HFFc6 (cell line): ENCODE measurements around the gene VRK1. TPM values are rescaled to one million over a fixed set of nuclear protein-coding genes. Genes with fewer than 3 reads are reported as not detected.

ENCODE experiments used
- DNase-seq: peaks from one replicate; pipeline ENCODE4 v3.0.0-alpha.2; 2018
- H3K27ac Mint-ChIP-seq: 2 replicates; pipeline ENCODE4 v1.8.0; 2020; ENCODE audit warnings: mild to moderate bottlenecking, mixed read lengths
- H3K27me3 Mint-ChIP-seq: 2 replicates; pipeline ENCODE4 v1.8.0; 2021; ENCODE audit warnings: mild to moderate bottlenecking, moderate library complexity, mixed read lengths; ENCODE audit not compliant: insufficient read depth
- H3K36me3 Mint-ChIP-seq: 2 replicates; pipeline ENCODE4 v1.8.0; 2021; ENCODE audit warnings: low read depth, mixed read lengths
- H3K4me1 Mint-ChIP-seq: 2 replicates; pipeline ENCODE4 v1.8.0; 2020; ENCODE audit warnings: low read depth, mixed read lengths
- H3K4me3 Mint-ChIP-seq: 2 replicates; pipeline ENCODE4 v1.8.0; 2020; ENCODE audit warnings: mild to moderate bottlenecking, moderate library complexity, mixed read lengths
- H3K9me3 Mint-ChIP-seq: 2 replicates; pipeline ENCODE4 v1.8.0; 2020; ENCODE audit warnings: mild to moderate bottlenecking, mixed read lengths
- total RNA-seq, 6 experiments: library from RNA; stranded (reverse); fragmentation: NEBNext Ultra II Directional; extraction: Animal tissue kit (Norgen Biotek cat#: 25700); gene quantifications; 2 replicates in 1 of 6; 3 replicates in 5 of 6; pipeline ENCODE4 v1.2.3, GENCODE V29; 2021
- TF ChIP-seq, protein P1 (sequence below): fragments of 200-600 bp; sonication (generic); IDR thresholded peaks from 2 replicates; pipeline ENCODE4 v1.5.0; 2021; ENCODE audit warnings: antibody characterized with exemption, mild to moderate bottlenecking

The VRK1 gene
- total RNA-seq, 6 experiments from 2014 or later = 10.1 to 19.1 (median 17.5) TPM

DNA sequence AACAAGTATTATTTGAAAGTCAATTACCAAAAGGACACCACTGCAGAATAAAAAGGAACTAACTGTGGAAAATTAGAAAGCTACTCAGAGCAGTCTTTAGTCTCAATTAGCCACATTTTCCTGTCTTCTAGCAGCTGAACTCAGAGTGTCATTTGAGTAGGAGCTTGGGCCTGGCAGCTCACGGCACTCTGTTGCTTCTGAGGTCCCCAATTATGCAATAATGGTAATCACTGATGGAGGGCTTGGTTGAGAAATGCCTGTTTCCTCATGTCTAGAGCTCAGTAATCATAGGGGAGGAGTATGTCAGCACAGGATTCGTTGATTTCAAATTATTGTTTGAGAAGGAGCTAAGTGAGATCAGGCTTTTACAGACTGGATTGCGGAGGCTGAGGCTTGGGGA is 108.6 kb downstream of the VRK1 start:
- DNase-seq = no peak
- peaks cover 14% of the 10 kb centered on the region for H3K9me3 Mint-ChIP-seq
- no peaks in the 10 kb centered on the region for H3K4me1 Mint-ChIP-seq
- H3K4me3 Mint-ChIP-seq = no peak overlapping the region
- peaks cover 10% of the 10 kb centered on the region; the same call in 1 of the 2 replicates for H3K36me3 Mint-ChIP-seq
- H3K27ac Mint-ChIP-seq = no peak overlapping the region
- TF ChIP-seq, protein P1, sequence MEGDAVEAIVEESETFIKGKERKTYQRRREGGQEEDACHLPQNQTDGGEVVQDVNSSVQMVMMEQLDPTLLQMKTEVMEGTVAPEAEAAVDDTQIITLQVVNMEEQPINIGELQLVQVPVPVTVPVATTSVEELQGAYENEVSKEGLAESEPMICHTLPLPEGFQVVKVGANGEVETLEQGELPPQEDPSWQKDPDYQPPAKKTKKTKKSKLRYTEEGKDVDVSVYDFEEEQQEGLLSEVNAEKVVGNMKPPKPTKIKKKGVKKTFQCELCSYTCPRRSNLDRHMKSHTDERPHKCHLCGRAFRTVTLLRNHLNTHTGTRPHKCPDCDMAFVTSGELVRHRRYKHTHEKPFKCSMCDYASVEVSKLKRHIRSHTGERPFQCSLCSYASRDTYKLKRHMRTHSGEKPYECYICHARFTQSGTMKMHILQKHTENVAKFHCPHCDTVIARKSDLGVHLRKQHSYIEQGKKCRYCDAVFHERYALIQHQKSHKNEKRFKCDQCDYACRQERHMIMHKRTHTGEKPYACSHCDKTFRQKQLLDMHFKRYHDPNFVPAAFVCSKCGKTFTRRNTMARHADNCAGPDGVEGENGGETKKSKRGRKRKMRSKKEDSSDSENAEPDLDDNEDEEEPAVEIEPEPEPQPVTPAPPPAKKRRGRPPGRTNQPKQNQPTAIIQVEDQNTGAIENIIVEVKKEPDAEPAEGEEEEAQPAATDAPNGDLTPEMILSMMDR = no peak
- no peaks in the 10 kb centered on the region for H3K27me3 Mint-ChIP-seq

DNA sequence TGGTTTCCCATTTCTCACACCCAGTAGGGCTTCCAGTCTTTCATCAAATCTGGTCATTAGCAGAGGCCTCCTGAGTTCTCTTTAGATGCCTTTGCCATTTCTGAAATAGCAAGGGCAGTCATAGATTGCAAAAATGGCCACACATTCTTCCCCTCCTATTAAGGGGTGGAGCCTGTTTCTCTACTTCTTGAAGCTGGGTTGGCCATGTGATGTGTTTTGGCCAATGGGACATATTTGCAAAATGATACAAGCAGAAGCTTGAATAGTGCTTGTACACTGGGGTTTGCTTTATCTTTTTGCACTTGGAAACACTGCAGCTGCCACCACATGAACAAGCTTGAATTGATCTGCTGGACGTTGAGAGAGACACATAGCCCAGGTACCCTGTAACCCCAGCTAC is 109.3 kb downstream of the VRK1 start:
- TF ChIP-seq, protein P1 = no peak
- H3K27me3 Mint-ChIP-seq = no peaks in the 10 kb centered on the region
- no peak overlapping the region for H3K4me3 Mint-ChIP-seq
- H3K9me3 Mint-ChIP-seq = peaks cover 14% of the 10 kb centered on the region
- H3K27ac Mint-ChIP-seq = no peak overlapping the region
- no peak for DNase-seq
- H3K4me1 Mint-ChIP-seq = no peaks in the 10 kb centered on the region
- peaks cover 10% of the 10 kb centered on the region; the same call in 1 of the 2 replicates for H3K36me3 Mint-ChIP-seq

DNA sequence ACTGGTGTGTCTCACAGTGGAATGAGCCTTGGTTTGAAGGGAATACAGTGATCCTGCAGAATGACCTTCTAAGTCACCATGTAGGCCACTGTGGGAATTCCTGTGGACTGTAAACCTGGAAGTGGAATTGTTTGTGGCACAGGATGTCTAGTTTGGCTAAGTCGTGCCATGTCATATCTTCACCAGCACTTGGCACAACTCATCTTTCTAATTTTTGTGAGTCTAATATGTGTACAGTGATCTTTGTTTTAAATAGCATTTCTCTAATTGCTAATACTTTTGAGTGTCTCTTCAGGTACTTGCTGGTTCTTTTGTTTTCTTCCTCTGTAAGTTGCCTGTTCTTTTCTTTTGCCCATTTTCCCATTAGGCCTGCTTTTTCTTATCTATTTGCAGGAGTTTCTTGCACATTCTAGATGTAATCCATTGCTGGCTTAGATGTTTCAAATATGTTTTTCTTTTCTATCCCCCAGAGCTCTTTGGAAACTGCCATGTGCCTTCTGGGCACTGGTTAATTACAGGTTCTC is 112.7 kb downstream of the VRK1 start:
- peaks cover 17% of the 10 kb centered on the region for H3K9me3 Mint-ChIP-seq
- no peaks in the 10 kb centered on the region for H3K27me3 Mint-ChIP-seq
- peaks cover 10% of the 10 kb centered on the region; the same call in 1 of the 2 replicates for H3K36me3 Mint-ChIP-seq
- H3K4me3 Mint-ChIP-seq = no peak overlapping the region
- TF ChIP-seq, protein P1 = no peak
- H3K27ac Mint-ChIP-seq = no peak overlapping the region
- no peaks in the 10 kb centered on the region for H3K4me1 Mint-ChIP-seq
- no peak for DNase-seq

DNA sequence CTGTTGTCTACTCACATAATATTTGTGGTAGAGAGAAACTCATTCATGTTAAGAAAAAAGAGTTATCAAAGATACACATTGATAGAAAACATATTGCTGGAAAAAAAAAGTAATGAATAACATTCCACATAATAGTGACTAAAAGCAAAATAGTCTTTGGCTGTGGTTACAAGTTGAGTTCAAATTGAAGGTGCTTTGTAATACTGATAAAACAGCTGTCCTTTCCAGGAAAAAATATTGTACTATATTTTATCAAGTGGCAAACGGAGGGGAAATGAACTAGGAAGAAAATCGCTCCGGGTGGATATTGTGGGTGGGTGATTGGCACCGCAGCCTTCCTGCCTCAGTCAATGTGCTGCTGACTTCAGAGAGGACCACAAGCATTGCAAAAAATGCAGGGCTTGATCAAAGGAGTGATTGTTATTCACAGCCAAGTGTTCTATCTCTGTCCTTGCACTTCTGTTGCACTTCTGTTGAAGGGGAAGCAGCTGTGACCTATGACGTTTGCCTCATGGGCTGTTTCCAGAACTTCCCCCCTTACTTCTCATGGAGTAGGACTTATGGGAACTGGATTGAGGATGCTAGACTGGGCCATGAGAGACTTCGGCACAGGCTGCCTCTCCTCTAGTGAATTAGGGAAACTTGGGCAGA is 114.4 kb downstream of the VRK1 start:
- H3K4me1 Mint-ChIP-seq = no peaks in the 10 kb centered on the region
- TF ChIP-seq, protein P1 = no peak
- H3K27me3 Mint-ChIP-seq = no peaks in the 10 kb centered on the region
- H3K9me3 Mint-ChIP-seq = peaks cover 17% of the 10 kb centered on the region
- H3K36me3 Mint-ChIP-seq = peaks cover 10% of the 10 kb centered on the region; the same call in 1 of the 2 replicates
- no peak overlapping the region for H3K27ac Mint-ChIP-seq
- no peak overlapping the region for H3K4me3 Mint-ChIP-seq
- no peak for DNase-seq

DNA sequence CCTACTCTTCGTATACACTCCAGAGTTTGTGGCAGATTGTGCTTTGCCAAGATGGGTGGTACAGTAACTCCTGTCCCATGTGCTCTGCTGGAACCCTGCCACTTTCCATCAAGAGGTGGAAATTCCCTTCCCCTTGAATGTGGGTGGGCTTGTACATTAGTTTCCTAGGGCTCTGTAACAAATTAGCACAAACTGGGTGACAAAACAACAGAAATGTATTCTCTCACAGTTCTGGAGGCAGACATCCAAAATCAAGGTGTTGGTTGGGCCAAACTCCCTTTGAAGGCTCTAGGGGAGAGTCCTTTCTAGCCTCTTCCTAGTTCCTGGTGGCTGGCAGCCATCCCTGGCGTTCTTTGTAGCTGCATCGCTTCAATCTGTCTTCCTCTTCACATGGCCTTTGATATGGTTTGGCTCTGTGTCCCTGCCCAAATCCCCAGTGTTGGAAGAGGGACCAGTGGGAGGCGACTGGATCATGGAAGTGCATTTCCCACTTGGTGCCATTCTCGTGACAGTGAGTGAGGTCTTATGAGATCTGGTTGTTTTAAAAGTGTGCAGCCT is 117.5 kb downstream of the VRK1 start:
- H3K4me3 Mint-ChIP-seq = no peak overlapping the region
- H3K9me3 Mint-ChIP-seq = peaks cover 10% of the 10 kb centered on the region
- DNase-seq = no peak
- no peak overlapping the region for H3K27ac Mint-ChIP-seq
- H3K4me1 Mint-ChIP-seq = no peaks in the 10 kb centered on the region
- peaks cover 5% of the 10 kb centered on the region; the same call in 1 of the 2 replicates for H3K36me3 Mint-ChIP-seq
- no peaks in the 10 kb centered on the region for H3K27me3 Mint-ChIP-seq
- TF ChIP-seq, protein P1 = no peak
